Astrocyte (in vitro differentiated cells and primary cell): ENCODE data around the gene ADGRB2. TPM values are rescaled to one million over a fixed set of nuclear protein-coding genes. Genes with fewer than 3 reads are reported as not detected.

Source experiments
- DNase-seq: peaks from one replicate; pipeline ENCODE4 v3.0.0-alpha.2; 2010; ENCODE audit warnings: low read depth
- FAIRE-seq: peaks from 2 replicates; lab custom pipeline; 2011; peaks lifted over from hg19 to GRCh38; lab: Jason Lieb, UNC
- H2AFZ ChIP-seq: 2 replicates; pipeline ENCODE4 v1.6.0; 2012; ENCODE audit warnings: low read depth, low read length, inconsistent platforms
- H3K27ac ChIP-seq: 2 replicates; pipeline ENCODE4 v1.5.1; 2011; ENCODE audit warnings: low read depth, low read length, inconsistent platforms
- H3K27me3 ChIP-seq: 2 replicates; pipeline ENCODE4 v1.6.0; 2011; ENCODE audit warnings: low read length, inconsistent platforms; ENCODE audit not compliant: insufficient read depth
- H3K36me3 ChIP-seq: 2 replicates; pipeline ENCODE4 v1.5.1; 2011; ENCODE audit warnings: low read length, inconsistent platforms; ENCODE audit not compliant: insufficient read depth
- H3K4me1 ChIP-seq: 2 replicates; pipeline ENCODE4 v1.5.1; 2011; ENCODE audit warnings: low read length, inconsistent platforms; ENCODE audit not compliant: insufficient read depth
- H3K4me2 ChIP-seq: 2 replicates; pipeline ENCODE4 v1.6.0; 2012; ENCODE audit warnings: low read length, inconsistent platforms
- H3K4me3 ChIP-seq: 2 replicates; pipeline ENCODE4 v1.5.1; 2011; ENCODE audit warnings: low read depth, mild to moderate bottlenecking, low read length, inconsistent platforms; ENCODE audit not compliant: insufficient read depth
- H3K79me2 ChIP-seq: 2 replicates; pipeline ENCODE4 v1.6.0; 2012; ENCODE audit warnings: mild to moderate bottlenecking, low read length, inconsistent platforms; ENCODE audit not compliant: insufficient read depth
- H3K9ac ChIP-seq: 2 replicates; pipeline ENCODE4 v1.6.0; 2012; ENCODE audit warnings: mild to moderate bottlenecking, low read length, inconsistent platforms
- H3K9me3 ChIP-seq: 2 replicates; pipeline ENCODE4 v1.5.1; 2012; ENCODE audit warnings: low read depth, mild to moderate bottlenecking, low read length, inconsistent platforms; ENCODE audit not compliant: insufficient read depth
- H4K20me1 ChIP-seq: 2 replicates; pipeline ENCODE4 v1.6.0; 2012; ENCODE audit warnings: low read length, inconsistent platforms; ENCODE audit not compliant: insufficient read depth
- H3K27ac Mint-ChIP-seq: one replicate; pipeline ENCODE4 v1.8.0; 2021; ENCODE audit warnings: mild to moderate bottlenecking, mixed read lengths; ENCODE audit not compliant: unreplicated experiment
- H3K27me3 Mint-ChIP-seq: one replicate; pipeline ENCODE4 v1.8.0; 2021; ENCODE audit warnings: low read depth, mixed read lengths; ENCODE audit not compliant: unreplicated experiment
- H3K36me3 Mint-ChIP-seq: one replicate; pipeline ENCODE4 v1.8.0; 2021; ENCODE audit warnings: low read depth, mixed read lengths; ENCODE audit not compliant: unreplicated experiment
- H3K4me1 Mint-ChIP-seq: one replicate; pipeline ENCODE4 v1.8.0; 2021; ENCODE audit warnings: low read depth, mixed read lengths; ENCODE audit not compliant: unreplicated experiment
- H3K4me3 Mint-ChIP-seq: one replicate; pipeline ENCODE4 v1.8.0; 2021; ENCODE audit warnings: mild to moderate bottlenecking, moderate library complexity, mixed read lengths; ENCODE audit not compliant: unreplicated experiment
- H3K9me3 Mint-ChIP-seq: one replicate; pipeline ENCODE4 v1.8.0; 2021; ENCODE audit warnings: mild to moderate bottlenecking, mixed read lengths; ENCODE audit not compliant: unreplicated experiment
- EZH2 ChIP-seq: IDR thresholded peaks from 2 replicates; pipeline ENCODE4 v1.6.1; 2012; ENCODE audit warnings: mild to moderate bottlenecking, low read length, inconsistent platforms; ENCODE audit not compliant: insufficient read depth
- total RNA-seq: library from RNA; stranded (reverse); gene quantifications from 2 replicates; pipeline ENCODE4 v1.2.1, GENCODE V29; 2021
- TF ChIP-seq, protein P1 (sequence below): IDR thresholded peaks from 2 replicates; pipeline ENCODE4 v1.5.1; 2011; ENCODE audit warnings: low read depth, mild to moderate bottlenecking, inconsistent platforms, low read length, moderate library complexity; ENCODE audit not compliant: insufficient read depth

ADGRB2 gene
- total RNA-seq, 1 donor from 2014 or later: 25.8 TPM

DNA sequence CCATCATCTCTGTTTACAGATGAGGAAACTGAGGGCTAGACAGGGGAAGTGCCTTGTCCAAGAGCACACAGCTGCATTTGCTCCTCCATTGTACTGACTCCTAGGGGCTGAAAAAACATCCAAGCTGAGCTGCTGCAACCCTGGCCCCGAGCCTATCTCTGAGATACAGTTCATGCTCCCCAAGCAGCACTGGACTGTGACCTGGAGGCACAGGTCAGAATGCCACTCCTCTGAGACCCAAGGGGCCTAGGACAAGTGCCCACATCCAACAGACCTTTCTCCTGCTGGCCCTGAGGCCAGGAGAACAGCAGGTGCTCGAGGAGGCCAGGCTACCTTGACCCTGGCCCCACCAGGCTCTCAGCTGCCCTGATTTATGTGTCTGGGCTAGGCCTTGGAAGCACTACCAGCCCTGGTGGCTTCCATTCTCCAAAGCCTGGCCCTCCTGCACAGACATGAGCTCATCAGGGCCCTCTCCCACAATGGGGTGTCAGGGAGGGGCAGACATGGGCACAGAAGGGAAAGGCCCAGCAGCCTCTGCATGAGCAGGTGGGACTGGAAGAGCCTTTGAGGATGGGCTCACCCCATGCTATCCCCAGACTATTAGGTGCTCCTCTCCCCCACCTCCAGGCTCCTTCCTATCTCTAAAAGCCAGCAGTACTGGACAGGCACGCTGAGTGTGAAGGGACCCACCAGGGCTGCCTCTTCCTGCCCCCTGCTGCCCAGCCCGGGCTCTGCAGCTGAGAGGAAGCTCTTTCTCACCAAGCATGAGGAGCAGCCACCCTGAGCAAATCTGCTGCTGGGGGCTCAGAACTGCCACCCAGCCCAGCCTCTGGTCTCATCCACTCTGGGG is 18.8 kb downstream of the ADGRB2 start:
- H3K9me3 Mint-ChIP-seq: no peaks in the 10 kb centered on the region
- Histone ChIP-seq H4K20me1 (peaks cover 53% of the 10 kb centered on the region), H3K27me3 (no peaks in the 10 kb centered on the region), H3K9me3 (no peaks in the 10 kb centered on the region), H3K36me3 (no peaks in the 10 kb centered on the region), H3K4me2 (no peak overlapping the region), H3K79me2 (no peaks in the 10 kb centered on the region), H2AFZ (no peak overlapping the region), H3K27ac (no peak overlapping the region), H3K4me1 (peaks cover 16% of the 10 kb centered on the region), H3K4me3 (no peak overlapping the region), H3K9ac (no peak overlapping the region)
- H3K4me1 Mint-ChIP-seq: peaks cover 33% of the 10 kb centered on the region
- H3K36me3 Mint-ChIP-seq: peaks cover 1% of the 10 kb centered on the region
- H3K27ac Mint-ChIP-seq: no peak overlapping the region
- TF ChIP-seq EZH2: no peak
- TF ChIP-seq, protein P1, sequence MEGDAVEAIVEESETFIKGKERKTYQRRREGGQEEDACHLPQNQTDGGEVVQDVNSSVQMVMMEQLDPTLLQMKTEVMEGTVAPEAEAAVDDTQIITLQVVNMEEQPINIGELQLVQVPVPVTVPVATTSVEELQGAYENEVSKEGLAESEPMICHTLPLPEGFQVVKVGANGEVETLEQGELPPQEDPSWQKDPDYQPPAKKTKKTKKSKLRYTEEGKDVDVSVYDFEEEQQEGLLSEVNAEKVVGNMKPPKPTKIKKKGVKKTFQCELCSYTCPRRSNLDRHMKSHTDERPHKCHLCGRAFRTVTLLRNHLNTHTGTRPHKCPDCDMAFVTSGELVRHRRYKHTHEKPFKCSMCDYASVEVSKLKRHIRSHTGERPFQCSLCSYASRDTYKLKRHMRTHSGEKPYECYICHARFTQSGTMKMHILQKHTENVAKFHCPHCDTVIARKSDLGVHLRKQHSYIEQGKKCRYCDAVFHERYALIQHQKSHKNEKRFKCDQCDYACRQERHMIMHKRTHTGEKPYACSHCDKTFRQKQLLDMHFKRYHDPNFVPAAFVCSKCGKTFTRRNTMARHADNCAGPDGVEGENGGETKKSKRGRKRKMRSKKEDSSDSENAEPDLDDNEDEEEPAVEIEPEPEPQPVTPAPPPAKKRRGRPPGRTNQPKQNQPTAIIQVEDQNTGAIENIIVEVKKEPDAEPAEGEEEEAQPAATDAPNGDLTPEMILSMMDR: peak; percentile 70
- H3K27me3 Mint-ChIP-seq: peaks cover 16% of the 10 kb centered on the region
- DNase-seq (no peak), FAIRE-seq (no peak)
- no peak overlapping the region for H3K4me3 Mint-ChIP-seq

DNA sequence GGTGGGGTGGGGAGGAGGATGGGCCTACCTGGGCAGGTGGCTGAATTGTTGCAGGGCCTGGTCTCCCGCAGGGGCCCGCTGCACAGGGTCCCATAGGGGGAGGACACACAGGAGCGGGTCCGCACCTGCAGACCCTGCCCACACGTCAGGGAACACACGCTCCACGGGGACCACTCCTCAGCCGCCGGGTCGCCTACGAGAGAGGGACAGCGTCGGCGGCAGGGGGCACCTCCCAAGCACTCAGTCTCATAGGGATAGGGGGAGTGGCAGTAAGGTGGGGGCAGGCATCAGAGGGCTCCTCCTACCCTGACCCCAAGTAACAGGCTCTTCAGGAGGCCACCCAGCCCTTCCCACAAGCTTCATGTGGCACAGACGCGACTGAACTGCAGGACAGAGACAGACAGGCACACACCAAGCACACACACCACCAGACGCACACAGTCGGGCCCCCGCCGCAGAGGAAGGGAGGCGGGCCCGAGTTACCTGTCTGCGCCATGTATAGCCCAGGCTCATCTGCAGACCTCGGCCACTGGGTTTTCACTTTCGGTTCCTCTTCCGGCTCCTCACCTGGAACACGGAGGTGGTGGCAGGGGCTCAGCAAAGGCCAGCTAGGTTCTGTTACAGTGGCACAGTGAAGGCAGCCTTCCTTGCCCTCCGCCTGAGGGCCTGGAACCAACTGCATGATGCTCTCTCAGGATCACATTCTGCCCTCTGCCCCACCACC is 19.8 kb downstream of the ADGRB2 start:
- no peak for DNase-seq
- Histone ChIP-seq H3K4me3 (no peak overlapping the region), H3K79me2 (no peaks in the 10 kb centered on the region), H3K9ac (no peak overlapping the region), H3K36me3 (no peaks in the 10 kb centered on the region), H3K4me1 (peaks cover 12% of the 10 kb centered on the region), H4K20me1 (peaks cover 45% of the 10 kb centered on the region), H3K4me2 (no peak overlapping the region), H3K27me3 (no peaks in the 10 kb centered on the region), H3K9me3 (no peaks in the 10 kb centered on the region), H2AFZ (no peak overlapping the region), H3K27ac (no peak overlapping the region)
- no peak overlapping the region for H3K27ac Mint-ChIP-seq
- peaks cover 4% of the 10 kb centered on the region for H3K36me3 Mint-ChIP-seq
- H3K4me3 Mint-ChIP-seq: no peak overlapping the region
- FAIRE-seq: no peak
- H3K9me3 Mint-ChIP-seq: no peaks in the 10 kb centered on the region
- H3K4me1 Mint-ChIP-seq: peaks cover 28% of the 10 kb centered on the region
- peaks cover 20% of the 10 kb centered on the region for H3K27me3 Mint-ChIP-seq
- TF ChIP-seq EZH2: no peak
- TF ChIP-seq, protein P1: no peak
